ENCODE measurements around the gene MREG.

DNA sequence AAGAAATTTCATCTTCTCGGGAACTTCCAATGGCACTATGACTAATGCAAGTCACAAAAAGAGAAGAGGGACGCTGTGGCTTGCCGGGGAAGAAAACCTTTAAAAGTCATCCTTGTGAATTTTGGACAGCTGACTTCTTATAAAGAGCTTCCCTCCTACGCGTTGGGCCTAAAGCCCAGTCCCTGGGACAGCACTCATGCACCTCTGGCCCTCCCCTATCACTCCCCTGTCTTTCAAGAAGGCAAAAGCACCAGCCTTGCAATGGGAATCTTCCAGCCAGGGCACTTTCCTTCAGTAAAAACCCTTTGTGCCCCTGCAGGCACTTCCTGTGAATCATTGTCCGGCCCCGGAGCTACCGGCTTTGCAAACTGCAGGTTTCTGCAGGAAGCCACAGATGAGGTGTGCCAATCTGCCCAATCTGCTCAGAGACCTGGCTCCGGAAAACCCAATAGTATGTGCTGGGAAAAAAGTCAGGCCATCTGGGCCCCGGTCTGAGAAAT is 7.1 kb downstream of the MREG start:
- TF ChIP-seq, protein P1, sequence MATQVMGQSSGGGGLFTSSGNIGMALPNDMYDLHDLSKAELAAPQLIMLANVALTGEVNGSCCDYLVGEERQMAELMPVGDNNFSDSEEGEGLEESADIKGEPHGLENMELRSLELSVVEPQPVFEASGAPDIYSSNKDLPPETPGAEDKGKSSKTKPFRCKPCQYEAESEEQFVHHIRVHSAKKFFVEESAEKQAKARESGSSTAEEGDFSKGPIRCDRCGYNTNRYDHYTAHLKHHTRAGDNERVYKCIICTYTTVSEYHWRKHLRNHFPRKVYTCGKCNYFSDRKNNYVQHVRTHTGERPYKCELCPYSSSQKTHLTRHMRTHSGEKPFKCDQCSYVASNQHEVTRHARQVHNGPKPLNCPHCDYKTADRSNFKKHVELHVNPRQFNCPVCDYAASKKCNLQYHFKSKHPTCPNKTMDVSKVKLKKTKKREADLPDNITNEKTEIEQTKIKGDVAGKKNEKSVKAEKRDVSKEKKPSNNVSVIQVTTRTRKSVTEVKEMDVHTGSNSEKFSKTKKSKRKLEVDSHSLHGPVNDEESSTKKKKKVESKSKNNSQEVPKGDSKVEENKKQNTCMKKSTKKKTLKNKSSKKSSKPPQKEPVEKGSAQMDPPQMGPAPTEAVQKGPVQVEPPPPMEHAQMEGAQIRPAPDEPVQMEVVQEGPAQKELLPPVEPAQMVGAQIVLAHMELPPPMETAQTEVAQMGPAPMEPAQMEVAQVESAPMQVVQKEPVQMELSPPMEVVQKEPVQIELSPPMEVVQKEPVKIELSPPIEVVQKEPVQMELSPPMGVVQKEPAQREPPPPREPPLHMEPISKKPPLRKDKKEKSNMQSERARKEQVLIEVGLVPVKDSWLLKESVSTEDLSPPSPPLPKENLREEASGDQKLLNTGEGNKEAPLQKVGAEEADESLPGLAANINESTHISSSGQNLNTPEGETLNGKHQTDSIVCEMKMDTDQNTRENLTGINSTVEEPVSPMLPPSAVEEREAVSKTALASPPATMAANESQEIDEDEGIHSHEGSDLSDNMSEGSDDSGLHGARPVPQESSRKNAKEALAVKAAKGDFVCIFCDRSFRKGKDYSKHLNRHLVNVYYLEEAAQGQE (IDR thresholded peaks at IDR 0.05; ENCODE audit: low read depth) = no peak
- TF ChIP-seq POLR2AphosphoS5 (IDR thresholded peaks at IDR 0.05; ENCODE audit: low read depth, low read length) = no peak
- TF ChIP-seq JUND (IDR thresholded peaks at IDR 0.05) = peak; percentile 13; the same call in 1 of the 2 replicates
- TF ChIP-seq, protein P2, sequence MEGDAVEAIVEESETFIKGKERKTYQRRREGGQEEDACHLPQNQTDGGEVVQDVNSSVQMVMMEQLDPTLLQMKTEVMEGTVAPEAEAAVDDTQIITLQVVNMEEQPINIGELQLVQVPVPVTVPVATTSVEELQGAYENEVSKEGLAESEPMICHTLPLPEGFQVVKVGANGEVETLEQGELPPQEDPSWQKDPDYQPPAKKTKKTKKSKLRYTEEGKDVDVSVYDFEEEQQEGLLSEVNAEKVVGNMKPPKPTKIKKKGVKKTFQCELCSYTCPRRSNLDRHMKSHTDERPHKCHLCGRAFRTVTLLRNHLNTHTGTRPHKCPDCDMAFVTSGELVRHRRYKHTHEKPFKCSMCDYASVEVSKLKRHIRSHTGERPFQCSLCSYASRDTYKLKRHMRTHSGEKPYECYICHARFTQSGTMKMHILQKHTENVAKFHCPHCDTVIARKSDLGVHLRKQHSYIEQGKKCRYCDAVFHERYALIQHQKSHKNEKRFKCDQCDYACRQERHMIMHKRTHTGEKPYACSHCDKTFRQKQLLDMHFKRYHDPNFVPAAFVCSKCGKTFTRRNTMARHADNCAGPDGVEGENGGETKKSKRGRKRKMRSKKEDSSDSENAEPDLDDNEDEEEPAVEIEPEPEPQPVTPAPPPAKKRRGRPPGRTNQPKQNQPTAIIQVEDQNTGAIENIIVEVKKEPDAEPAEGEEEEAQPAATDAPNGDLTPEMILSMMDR (IDR thresholded peaks at IDR 0.05 in 2 of 3, conservative IDR thresholded peaks at IDR 0.05 in 1 of 3; ENCODE audit: borderline replicate concordance in 1 of 3, insufficient read depth in 1 of 3, low read depth in 2 of 3, low read length in 2 of 3) = no peak
- TF ChIP-seq EZH2phosphoT487 (IDR thresholded peaks at IDR 0.05; ENCODE audit: borderline replicate concordance) = no peak
- TF ChIP-seq, protein P3, sequence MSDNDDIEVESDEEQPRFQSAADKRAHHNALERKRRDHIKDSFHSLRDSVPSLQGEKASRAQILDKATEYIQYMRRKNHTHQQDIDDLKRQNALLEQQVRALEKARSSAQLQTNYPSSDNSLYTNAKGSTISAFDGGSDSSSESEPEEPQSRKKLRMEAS (IDR thresholded peaks at IDR 0.05) = no peak
- no peak for TF ChIP-seq EZH2 (IDR thresholded peaks at IDR 0.05)
- TF ChIP-seq POLR2A (IDR thresholded peaks at IDR 0.05; ENCODE audit: borderline replicate concordance, extremely low read depth, insufficient read depth, insufficient read length) = no peak
- TF ChIP-seq, protein P4, sequence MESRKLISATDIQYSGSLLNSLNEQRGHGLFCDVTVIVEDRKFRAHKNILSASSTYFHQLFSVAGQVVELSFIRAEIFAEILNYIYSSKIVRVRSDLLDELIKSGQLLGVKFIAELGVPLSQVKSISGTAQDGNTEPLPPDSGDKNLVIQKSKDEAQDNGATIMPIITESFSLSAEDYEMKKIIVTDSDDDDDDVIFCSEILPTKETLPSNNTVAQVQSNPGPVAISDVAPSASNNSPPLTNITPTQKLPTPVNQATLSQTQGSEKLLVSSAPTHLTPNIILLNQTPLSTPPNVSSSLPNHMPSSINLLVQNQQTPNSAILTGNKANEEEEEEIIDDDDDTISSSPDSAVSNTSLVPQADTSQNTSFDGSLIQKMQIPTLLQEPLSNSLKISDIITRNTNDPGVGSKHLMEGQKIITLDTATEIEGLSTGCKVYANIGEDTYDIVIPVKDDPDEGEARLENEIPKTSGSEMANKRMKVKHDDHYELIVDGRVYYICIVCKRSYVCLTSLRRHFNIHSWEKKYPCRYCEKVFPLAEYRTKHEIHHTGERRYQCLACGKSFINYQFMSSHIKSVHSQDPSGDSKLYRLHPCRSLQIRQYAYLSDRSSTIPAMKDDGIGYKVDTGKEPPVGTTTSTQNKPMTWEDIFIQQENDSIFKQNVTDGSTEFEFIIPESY (IDR thresholded peaks at IDR 0.05; ENCODE audit: extremely low read depth, insufficient replicate concordance, low read length) = no peak
- TF ChIP-seq SIN3A (IDR thresholded peaks at IDR 0.05; ENCODE audit: low read depth) = no peak
- TF ChIP-seq EGR1 (IDR thresholded peaks at IDR 0.05; ENCODE audit: low read depth) = no peak
- no peak for TF ChIP-seq YY1 (IDR thresholded peaks at IDR 0.05; ENCODE audit: extremely low read depth, insufficient replicate concordance, low read depth, low read length)

All from HCT116 (cell line).